Stimulated activated CD4-positive, alpha-beta T cell treated with anti-CD3 and anti-CD28 coated beads, Interleukin-4, amount 100 ng/mL, for 1 hour (primary cell): Measurements from ENCODE around the gene HNRNPF.
"Not testable (repeated sequence)": the region's sequence is repeated elsewhere in the genome, so short reads cannot be mapped to it uniquely, and the experiment has no call there.

Experiments
- DNase-seq: peaks from one replicate; pipeline ENCODE4 v3.0.0-alpha.2; 2020

The HNRNPF gene

DNA sequence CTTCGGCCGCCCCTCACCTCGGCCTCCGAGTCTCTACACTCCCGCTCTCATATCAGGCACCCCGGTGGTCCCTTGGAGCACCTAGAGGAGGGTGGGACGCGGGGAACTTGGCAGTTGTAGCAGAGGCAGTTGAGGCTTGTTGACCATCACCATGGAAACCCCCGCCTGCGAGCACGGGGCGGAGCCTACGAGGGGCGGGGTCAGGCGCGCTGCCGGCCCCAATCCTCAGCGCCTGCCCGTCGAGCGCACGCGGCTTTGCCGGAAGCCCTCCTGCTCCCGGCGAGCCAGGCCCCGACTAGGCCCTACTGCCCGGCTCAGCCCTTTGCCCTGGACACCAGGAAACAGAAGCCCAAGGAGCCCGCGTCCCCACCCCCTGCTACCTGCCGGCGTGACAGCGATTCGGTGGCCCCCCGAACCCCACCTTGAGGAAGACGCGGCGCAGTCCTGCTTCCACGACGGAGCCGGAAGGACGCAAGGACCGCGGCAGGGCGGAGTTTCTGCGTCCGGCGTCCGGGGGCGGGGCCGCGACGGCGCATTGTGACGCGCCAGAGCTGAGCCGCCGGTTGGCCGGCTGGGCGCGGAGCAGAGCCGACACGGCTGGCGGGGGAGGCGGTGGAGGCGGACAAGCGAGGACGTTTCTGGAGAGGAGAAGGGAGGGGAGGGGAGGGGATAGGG is at the start of gene HNRNPF:
TSS of gene HNRNPF (minus strand) at position 477 of the 675 bp plus-strand sequence. CDS start 21,302 bp downstream, outside the sequence.
- peak; percentile 95 for DNase-seq

GRCh38 chr10:43458227-43458626 is 49.2 kb upstream of the HNRNPF start:
- no peak for DNase-seq

DNA sequence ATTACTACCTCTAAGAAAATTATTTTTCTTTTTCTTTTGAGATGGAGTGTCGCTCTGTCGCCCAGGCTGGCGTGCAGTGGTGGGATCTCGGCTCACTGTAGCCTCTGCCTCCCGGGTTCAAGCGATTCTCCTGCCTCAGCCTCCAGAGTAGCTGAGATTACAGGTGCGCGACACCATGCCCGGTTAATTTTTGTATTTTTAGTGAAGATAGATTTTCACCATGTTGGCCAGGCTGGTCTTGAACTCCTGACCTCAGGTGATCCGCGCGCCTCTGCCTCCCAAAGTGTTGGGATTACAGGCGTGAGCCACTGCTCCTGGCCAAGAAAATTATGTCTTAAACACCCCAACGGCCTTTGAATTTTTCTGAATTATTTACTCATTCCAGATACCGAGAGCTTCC is 47.6 kb upstream of the HNRNPF start:
- not testable (repeated sequence) for DNase-seq

DNA sequence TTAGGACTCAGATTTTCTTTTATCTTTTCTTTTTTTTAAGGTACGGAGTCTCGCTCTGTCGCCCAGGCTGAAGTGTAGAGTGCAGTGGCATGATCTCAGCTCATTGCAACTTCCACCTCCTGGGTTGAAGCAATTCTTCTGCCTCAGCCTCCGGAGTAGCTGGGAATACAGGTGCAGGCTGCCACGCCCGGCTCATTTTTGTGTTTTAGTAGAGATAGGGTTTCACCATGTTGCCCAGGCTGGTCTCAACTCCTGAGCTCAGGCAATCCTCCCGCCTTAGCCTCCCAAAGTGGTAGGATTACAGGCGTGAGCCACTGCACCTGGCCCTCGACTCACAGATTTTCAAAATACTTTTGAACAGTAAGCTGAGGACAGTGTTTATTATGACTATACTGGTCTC is 45.0 kb upstream of the HNRNPF start:
- DNase-seq: not testable (repeated sequence)

DNA sequence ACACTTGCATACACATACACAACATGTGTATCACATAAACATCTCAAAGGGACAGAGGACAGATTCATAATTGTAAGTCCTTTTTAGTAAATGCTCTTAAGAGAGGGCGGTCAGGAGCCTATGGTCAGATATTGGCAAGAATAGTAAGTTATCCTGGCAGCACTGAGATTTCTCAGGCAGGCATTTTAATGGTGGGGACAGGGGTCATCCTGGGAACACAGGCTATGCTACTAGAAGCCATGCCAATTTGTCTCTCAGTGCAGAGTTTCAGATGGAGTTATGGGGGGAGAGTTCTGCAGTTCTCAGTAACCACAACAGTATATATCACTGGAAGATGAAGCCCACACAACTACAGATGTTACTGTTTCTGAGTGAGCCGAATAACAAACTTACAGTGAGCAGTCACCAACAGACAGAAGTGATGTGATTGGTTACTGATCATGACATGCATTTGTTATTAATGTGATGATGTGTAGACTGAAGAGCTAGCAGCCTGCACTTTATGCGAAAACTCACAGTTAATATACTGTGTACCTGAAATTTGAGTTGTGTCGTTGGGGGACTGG is 44.4 kb upstream of the HNRNPF start:
- no peak for DNase-seq

- DNase-seq: no peak
Observed at GRCh38 chr10:43452356-43452914, 43.4 kb upstream of the HNRNPF start.

DNA sequence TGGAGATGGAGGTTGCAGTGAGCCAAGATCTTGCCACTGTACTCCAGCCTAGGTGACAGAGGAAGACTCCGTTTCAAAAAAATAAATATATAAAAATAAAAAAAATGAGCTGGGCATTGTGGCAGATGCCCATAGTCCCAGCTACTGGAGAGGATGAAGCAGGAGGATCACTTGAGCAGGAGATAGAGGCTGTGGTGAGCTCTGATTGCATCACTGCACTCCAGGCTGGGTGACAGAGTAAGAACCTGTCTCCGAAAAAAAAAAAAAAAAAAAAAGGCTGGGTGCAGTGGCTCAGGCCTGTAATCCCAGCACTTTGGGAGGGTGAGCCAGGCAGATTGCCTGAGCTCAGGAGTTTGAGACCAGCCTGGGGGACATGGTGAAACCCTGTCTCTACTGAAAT is 39.8 kb upstream of the HNRNPF start:
- DNase-seq: no peak

- DNase-seq: not testable (repeated sequence)
Observed at GRCh38 chr10:43446219-43447017, 37.4 kb upstream of the HNRNPF start.

GRCh38 chr10:43444897-43445466 is 36.0 kb upstream of the HNRNPF start:
- DNase-seq: no peak

GRCh38 chr10:43444323-43444722 is 35.3 kb upstream of the HNRNPF start:
- DNase-seq: no peak

- DNase-seq: no peak
Observed at GRCh38 chr10:43440463-43441134, 31.6 kb upstream of the HNRNPF start.

- no peak for DNase-seq
Observed at GRCh38 chr10:43437141-43437870, 28.3 kb upstream of the HNRNPF start.

DNA sequence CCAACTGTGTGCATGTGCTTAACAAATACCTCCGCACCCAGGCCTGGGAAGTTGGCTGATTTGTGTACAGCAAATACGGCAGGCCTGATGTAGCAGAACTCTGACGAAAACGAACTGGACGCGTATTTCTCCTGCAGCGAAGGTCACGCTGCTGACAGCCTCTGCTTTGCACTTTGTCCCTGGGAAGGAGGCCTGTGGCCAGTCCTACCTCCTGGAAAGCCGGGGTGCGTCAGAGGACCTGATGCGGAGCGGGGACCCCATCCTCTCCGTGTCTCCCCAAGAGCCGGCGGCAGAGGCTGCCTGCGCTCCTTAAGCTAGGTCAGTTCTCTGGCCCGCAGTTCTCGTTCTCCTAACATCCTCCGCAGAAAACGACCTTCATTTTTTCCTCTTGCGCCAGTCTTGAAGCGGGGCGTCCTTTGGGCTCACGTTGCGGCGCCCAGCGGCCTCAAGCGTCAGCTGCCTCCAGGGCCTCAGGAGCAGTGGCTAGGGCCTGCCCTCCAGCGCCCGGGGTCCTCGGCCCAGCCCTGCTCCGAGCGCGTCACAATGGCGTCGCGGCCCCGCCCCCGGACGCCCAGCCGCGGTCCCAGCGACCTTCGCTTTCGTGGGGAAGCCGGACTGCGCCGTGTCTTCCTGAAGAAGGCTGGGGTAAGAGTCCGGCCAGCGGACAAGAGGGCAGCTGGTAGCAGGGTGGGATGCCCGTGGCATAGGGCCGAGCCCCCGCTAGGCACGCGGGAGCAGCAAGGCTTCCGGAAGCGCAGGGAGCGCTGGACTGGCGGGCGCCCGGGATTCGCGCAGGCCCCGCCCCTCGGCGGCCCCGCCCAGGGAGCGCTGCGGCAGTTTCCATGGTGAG is 27.5 kb upstream of the HNRNPF start, which contains the start of gene ZNF487:
TSS of gene ZNF487 (plus strand) at position 821 of the 850 bp plus-strand sequence. CDS start 38,703 bp downstream, outside the sequence.
- DNase-seq: peak; percentile 83

DNA sequence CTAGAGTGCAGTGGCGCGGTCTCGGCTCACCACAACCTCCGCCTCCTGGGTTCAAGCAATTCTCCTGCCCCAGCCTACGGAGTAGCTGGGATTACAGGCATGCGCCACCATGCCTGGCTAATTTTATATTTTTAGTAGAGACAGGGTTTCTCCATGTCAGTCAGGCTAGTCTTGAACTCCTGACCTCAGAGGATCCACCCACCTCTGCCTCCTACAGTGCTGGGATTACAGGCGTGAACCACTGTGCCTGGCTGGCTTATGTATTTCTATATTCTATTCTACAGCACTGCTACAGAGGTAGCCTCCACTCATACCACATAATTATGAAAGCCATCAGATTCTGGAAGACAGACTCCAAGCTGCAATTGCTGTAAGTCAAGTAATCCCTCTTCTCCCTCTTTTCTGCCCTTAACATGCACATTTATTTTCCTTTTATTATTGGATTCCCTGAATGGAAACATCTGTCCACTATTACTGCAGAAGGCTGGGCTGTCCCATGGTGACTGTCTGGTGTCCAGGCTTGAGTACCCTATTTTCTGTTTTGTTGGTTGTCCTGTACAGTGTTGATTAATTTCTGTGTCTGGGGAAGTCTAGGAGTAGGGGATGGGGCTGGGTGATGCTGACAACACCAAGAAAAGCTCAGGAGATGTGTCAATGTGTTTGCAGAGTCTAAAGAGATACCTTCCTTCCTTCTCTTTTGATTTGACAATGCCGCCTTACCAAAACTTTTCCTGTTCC is 22.1 kb upstream of the HNRNPF start:
- no peak for DNase-seq

- DNase-seq: peak; percentile 54
Observed at GRCh38 chr10:43427166-43427825, 18.3 kb upstream of the HNRNPF start.

GRCh38 chr10:43426476-43426875 is 17.5 kb upstream of the HNRNPF start:
- not testable (repeated sequence) for DNase-seq

DNA sequence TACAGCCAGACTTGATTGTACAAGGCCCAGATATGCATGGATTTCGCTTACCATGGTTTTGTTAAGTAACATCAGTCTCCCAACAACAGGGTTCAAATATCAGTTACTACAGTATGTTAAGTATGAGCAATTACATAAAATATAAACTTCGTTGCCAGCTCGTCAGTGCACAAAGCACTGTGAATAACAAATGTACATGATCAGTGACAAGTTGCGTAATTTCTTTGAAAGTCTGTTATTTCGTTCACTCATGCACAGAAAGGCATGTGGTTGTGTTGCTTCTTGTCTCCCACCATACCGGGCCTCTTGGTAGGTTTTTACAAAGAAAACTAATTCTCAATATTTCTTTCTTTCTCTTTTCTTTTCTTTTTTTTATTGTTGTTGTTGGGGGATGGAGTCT is 15.4 kb upstream of the HNRNPF start:
- no peak for DNase-seq

DNA sequence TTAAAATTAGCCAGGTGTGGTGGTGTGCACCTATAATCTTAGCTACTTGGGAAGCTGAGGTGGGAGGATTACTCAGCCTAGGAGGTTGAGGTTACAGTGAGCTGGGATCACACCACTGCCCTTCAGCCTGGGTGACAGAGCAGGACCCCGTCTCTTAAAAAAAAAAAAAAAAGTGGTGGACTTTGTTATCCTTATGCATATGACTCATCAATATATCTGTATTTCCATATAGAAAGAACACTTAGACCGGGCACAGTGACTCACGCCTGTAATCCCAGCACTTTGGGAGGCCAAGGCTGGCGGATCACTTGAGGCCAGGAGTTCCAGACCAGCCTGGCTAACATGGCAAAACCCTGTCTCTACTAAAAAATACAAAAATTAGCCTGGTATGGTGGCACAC is 13.0 kb upstream of the HNRNPF start:
- not testable (repeated sequence) for DNase-seq

- DNase-seq: no peak
Observed at GRCh38 chr10:43421519-43421918, 12.5 kb upstream of the HNRNPF start.

DNA sequence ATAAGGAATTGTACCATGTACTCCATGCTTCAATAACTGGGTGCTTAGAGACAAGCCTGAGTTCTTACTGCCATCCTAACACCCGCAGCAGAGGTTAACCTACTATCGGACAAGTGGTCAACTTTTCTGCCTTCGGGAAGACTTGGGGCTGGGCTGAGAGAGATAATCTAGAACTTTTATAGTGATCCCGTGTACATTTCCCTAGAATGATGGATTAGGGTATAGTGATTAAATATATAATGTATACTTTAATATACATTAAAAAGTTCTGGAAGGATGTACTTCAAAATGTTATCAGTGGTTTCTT is 12.2 kb upstream of the HNRNPF start:
- DNase-seq: no peak
